SHP77 (cell line): Measurements from ENCODE around the gene SLC30A5.
"Not testable (repeated sequence)": the region's sequence is repeated elsewhere in the genome, so short reads cannot be mapped to it uniquely, and the experiment has no call there.

Experiments used
- DNase-seq, 2 experiments: peaks; one replicate each; lab custom pipeline; 2025; lab: John Stamatoyannopoulos, UW

SLC30A5 gene

DNA sequence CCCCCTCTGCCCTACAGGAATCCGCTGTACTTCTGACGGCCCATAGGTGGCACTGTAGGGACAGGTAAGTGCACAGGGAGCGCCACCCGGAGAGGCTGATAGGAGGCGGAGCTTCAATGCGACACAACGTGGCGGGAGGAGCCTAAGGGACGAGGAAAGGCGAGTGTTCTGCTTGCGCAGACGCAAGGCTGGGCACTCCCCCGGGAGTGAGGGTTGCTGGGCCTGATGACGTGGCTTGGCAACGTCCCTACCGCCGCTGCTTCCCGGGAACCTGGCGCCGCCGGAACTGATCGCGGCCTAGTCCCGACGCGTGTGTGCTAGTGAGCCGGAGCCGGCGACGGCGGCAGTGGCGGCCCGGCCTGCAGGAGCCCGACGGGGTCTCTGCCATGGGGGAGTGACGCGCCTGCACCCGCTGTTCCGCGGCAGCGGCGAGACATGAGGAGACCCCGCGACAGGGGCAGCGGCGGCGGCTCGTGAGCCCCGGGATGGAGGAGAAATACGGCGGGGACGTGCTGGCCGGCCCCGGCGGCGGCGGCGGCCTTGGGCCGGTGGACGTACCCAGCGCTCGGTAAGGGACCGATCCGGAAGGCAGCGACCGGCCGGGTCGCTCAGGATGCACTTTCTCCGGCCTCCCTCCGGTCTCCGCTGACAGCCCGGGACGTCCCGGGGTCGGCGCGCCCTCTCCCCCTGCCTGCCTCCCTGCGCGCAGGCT, at the start of gene SLC30A5:
Gene SLC30A5, plus strand, starts transcription at position 244 of the 712 bp plus-strand sequence. Its CDS starts 242 bp downstream, at position 486.
- DNase-seq, result peak; percentile 97 to 98

DNA sequence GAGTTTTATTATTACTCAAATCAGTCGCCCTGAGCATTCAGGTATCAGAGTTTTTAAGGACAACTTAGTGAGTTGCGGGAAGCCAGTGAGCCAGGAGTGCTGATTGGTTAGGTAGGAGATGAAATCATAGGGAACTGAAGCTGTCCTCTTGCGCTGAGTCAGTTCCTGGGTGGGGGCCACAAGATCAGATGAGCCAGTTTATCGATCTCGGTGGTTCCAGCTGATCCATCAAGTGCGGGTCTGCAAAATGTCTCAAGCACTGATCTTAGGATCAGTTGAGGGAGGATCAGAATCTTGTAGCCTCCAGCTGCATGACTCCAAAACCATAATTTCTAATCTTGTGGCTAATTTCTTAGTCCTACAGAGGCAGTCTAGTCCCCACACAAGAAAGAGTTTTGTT, 48.6 kb upstream of the SLC30A5 start:
- not testable (repeated sequence) for DNase-seq

DNA sequence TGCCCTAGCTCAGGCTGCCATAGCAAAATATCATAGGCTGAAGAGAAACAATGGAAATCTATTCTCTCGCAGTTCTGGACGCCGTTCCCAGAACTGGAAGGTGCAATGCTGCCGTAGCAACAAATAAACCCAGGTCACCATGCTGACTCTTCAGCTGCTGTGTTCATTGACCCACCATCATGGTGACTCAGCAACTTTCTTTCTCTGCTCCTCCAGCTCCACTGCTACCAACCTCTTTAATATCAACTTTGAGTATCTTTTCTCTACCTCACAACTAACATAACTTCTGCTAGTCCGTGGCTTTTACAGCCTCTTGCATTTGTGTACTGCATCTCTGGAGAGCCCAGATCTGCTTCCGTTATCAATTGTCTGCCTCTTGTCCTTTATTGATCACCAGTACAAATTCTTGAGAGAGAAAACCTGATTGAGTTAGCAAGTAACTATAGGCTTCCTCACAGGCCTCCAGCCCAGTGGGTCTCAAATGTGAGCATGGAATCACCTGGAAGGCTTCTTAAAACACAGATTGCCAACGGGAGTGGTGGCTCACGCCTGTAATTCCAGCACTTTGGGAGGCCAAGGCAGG, 47.3 kb upstream of the SLC30A5 start:
- peak; percentile 42 to 59 for DNase-seq

DNA sequence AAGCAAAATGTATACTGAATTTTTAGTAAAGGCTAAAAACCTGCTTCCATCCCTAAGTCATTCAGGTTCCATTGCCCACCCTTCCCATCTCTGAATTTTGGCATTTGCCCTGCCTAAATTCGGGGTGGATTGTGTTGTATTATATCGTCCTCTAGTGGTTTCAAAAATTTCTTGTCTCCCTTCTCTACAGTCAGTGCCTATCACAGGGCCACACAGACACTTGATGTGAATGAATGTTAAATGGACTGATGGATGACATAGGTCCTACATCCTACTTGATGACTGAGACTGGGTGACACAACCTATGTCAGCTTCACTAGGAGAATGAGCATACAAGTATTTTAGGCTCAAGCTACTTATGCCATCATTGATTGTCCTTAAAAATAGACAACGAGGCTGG, 45.6 kb upstream of the SLC30A5 start:
- no peak for DNase-seq

DNA sequence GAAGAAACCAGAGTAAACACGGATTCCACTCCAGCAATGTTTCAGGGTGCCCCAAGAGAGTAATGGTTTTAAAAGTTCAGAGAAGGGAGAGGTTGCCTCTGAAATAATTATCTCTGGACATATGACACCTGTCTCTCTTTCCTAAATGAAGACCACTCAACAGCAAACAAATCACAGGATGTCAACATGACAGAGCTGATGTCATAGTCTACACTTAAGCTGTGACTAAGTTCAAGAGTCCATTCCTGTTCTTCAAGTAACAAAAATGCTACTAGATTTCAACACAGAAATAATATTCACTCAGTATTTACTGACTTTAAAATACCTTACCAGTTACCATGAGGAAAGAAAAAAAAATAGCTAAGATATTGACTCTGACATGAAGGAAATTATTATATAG, 44.7 kb upstream of the SLC30A5 start:
- DNase-seq, result peak in 1 of 2 experiments; percentile 20

DNA sequence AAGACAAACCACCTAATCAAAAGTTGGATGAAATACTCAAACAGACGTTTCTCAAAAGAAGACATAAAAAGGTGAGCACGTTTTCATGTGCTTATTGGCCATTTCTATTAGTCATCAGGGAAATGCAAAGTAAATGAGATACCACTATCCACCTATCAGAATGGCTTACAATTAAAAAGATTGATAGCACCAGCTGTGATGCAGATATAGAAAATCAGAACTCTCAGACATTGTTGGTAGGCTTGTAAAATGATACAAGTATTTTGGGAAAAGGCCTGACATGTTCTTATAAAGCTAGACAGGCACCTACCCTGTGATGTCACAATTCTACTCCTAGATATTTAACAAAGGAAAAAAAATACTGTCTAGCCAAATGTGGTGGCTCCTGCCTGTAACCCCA, 44.0 kb upstream of the SLC30A5 start:
- DNase-seq, result no peak

DNA sequence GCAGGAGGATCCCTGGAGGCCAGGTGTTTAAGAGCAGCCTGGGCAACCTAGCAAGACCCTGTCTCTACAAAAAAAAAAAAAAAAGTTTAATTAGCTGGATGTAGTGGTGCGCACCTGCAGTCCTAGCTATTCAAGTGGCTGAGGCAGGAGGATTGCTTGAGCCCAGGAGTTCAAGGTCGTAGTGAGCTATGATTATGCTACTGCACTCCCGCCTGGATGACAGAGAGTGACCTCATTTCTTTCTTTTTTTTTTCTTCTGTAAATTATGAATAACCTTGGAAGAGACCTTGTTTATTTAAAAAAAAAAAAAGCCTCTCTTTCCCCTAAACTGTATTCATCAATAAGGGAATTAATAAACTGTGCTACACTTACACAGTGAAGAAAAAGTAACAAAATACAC, 43.6 kb upstream of the SLC30A5 start:
- DNase-seq, result peak; percentile 10 to 17

DNA sequence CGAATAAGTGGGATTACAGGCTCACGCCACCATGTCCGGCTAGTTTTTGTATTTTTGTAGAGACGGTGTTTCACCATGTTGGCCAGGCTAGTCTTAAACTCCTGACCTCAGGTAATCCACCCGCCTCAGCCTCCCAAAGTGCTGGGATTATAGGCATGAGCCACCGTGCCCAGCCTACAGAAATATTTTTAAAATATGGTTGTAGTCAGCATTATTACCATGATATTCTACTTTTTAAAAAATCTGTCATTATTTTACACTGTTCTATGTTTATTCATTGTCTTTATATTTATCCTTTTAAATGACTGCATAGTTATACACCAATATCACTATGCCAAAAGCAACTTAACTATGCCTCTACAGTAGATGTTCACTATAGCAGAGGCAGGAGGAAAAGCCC, 41.6 kb upstream of the SLC30A5 start:
- DNase-seq, result no peak

DNA sequence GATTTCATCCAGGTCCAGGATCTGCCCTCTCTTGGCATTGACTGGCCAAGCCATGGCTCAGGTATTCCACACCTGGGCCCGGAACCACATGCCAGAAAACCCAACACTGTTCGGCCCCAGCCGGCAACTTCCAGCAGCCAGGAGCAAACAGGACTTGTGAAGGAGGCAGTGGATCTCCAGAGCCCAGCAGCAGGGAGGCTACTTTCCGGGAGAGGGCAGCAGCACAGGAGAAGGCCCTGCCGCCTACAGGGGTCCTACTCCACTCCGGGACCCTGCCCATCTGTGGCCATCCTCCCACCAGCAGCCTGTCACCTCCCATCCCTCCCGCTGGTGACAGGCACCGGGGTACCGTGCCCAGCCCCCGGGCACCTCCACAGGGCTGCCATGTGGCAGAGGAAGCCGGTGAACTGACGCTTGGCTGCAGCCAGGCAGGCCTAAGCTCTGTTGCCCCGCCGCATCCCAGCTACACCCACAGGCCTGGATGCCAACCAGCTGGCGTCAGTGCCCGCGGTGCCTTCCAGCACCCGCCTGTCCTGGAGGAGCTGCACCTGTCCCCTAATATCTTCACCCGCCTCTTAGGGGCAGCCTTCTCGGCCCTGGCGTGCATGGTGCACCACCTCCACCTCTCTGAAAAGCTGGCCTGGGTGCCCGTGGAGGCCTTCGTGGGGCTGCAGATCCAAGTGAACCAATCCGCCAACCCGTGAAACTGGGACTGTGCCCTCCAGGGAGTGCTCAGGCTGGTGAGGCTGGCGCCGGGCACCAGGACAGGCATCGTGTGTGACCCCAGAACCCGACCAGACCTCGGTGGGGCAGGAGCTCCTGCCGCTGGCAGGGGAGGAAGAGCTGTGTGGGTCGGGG, 18.9 kb upstream of the SLC30A5 start:
- no peak for DNase-seq

DNA sequence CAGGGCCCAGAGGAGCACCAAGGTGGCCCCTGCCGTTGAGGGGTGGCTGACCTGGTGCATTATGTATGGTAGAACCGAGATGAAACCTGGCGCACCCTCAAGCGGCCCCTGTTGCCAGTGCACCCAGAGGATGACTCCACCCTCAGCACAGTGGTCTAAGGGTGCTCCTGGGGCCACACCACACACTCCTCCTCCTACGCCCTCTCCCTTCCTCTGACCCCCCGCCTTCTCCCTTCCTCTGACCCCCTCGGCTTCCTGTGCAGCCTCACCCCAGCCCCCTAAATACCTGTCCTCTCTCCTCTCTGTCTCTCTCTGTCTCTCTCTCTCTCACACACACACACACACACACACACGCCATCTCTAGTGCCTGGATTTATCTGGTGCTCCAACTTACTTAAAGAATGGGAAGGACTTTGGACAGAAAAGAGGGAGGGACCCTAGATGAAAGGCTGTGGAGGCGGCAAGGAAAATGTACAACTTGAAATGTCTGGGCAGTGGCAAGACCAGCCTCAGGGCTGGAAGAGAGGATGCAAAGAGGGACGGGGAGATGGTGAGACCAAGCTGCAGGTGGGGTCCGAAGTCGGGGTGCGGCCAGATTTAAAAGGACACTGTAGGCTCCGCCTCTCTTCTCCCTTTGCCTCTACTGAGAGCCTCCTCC, 18.2 kb upstream of the SLC30A5 start:
- no peak for DNase-seq

DNA sequence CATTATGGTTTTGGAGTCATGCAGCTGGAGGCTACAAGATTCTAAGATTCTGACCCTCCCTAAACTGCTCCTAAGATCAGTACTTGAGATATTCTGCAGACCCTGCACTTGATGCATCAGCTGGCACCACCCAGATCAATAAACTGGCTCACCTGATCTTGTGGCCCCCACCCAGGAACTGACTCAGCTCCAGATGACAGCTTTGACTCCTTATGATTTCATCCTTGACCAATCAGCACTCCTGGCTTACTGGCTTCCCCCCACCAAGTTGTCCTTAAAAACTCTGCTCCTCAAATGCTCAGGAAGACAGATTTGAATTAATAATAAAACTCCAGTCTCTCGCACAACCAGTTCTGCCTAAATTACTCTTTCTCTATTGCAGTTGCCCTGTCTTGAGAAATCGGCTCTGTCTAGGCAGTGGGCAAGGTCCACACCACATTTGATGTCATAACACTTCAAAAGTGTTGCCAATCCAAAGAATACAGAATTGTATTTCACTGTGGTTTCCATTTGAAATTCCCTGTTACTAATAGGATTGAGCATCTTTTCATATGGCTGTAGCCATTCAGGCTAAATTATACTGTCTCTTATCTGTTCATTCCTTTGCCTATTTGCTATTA, 14.8 kb upstream of the SLC30A5 start:
- no peak for DNase-seq

DNA sequence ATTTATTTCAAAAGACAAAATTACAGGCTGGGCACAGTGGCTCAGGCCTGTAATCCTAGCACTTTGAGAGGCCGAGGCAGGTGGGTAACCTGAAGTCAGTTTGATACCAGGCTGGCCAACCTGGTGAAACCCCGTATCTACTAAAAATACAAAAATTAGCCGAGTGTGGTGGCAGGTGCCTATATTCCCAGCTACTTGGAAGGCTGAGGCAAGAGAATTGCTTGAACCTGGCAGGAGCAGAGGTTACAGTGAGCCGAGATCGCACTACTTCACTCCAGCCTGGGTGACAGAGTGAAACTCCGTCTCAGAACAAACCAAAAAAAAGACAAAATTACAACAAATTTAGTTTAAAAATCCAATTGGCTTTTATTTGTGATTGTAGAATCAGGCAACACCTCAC, 14.3 kb upstream of the SLC30A5 start:
- DNase-seq, result no peak

DNA sequence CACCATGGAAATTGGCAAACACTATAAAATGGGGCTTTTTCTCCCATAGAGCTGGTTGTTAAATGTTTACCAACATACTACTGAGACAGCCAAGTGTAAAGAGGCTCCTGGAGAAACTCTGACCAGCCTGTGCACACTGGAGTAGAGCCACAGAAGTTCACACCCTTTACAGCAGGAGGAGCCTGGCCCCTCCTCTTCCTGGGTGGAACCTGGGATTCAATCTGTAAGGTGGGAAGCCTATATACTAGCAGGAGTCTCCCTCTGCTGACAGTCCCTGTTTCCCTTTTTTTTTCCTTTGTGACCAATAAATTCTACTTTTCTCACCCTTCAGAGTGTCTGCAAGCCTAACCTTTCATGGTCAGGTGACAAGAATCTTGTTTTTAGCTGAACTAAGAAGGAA, 10.4 kb upstream of the SLC30A5 start:
- peak in 1 of 2 experiments; percentile 34 for DNase-seq

DNA sequence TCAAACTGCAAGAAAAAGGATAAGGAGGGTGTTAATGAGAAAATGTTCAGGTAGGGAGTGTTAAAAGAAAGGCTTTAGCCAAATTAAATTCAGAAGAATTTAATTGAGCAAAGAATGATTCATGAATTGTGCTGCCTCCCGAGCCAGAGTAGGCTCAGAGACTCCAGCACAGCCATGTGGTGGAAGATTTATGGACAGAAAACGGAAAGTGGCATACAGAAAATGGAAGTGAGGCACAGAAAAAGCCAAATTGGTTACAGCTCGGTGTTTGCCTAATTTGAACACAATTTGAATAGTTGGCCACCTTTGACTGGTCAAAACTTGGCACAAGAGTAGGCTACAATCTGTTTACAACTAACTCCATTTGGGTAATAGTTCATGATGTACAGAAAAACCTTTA, 9.6 kb upstream of the SLC30A5 start:
- DNase-seq, result no peak

DNA sequence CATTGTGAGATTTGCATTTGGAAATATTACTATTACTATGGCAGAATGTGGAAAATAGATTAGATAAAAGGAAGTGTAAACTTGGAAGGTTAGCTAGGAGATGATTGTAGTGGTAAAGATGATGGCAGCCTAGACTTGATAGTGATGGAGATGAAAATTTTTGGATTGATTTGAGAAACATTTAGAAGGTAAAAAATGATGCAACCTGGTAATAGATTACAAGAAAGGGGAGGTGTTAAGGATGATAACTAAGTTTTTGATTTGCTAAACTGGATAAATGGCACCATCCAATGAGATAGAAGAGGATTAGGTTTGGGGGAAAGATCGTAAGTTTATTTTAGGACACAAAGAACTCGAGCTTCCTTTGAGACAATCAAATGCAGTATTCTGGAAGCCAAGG, 8.9 kb upstream of the SLC30A5 start:
- DNase-seq, result no peak

DNA sequence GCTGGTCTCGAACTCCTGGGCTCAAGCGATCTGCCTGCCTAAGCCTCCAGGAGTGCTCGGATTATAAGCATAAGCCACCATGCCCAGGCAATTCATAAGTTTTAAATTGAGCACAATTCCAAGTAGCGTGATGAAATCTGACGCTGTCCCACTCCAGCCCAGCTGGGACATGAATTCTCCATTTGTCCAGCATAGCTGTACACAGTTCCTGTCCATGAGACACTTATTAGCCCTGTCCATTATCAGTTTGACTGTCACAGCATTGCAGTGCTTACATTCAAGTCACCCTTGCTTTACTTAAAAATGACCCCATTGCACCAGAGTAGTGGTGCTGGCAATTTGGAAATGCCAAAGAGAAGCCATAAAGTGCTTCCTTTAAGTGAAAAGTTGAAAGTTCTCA, 7.6 kb upstream of the SLC30A5 start:
- DNase-seq, result no peak

DNA sequence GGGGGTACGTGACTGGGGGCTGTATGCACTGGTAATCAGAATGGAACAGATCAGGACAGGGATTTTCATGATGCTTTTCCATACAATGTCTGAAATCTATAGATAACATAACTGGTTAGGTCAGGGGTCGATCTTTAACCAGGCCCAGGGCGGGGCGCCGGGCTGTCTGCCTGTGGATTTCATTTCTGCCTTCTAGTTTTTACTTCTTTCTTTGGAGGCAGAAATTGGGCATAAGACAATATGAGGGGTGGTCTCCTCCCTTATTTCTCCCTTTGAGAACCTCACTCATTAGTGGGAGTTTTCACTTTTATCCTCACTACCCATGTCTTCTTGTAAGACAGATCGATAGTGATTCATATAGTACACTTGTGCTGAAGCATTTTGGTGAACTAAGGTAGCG, 5.8 kb upstream of the SLC30A5 start:
- not testable (repeated sequence) for DNase-seq

DNA sequence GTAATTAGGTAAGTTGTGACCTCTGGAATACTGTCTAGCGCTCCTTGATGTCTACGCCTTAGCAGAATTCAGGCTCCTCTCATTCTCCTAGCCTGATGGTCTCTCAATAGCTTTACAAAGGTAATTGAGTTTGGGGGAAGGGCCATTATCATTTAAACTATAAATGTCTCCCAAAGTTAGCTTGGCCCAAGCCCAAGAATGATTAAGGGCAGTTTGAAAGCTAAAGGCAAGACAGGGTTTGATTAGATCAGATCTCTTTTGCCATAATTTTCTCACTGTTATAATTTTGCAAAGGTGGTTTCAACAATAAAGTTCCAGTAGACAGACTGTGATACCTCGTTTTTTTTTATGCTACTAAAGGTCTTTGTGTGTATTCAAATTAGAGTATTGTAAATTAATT, 3.7 kb upstream of the SLC30A5 start:
- no peak for DNase-seq

DNA sequence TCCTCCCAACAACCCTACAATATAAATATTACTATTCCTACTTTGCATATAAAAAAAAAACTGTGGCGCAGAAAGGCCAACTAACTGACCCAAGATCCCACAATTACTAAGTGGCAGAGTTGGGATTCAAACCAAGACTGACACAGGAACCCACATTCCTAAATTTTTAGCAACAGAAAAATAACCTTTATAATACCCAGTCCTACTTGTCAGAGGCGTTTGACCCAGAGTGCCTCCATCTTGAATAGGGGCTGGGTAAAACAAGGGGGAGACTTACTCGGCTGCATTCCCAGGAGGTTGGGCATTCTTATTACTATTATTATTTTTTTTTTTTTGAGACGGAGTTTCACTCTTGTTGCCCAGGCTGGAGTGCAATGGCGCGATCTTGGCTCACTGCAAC, 2.0 kb upstream of the SLC30A5 start:
- no peak for DNase-seq

DNA sequence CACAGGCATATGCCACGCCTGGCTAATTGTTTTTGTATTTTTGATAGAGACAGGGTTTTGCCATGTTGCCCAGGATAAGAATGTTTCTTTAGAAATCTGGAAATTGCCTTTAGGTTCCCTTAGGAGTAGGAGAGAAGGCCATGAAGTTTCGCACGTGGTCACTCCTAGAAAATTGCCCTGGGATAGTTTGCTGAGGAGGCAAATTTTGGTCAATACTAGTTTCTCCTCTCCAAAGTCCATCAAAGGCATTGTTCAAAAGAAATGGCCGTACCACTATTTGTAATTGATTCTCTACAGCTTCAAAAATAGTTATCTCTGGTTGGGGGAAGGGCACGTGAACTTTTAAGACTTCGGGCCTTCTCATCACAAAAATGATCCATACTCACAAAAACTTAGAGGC, 845 bp upstream of the SLC30A5 start:
- DNase-seq, result no peak

DNA sequence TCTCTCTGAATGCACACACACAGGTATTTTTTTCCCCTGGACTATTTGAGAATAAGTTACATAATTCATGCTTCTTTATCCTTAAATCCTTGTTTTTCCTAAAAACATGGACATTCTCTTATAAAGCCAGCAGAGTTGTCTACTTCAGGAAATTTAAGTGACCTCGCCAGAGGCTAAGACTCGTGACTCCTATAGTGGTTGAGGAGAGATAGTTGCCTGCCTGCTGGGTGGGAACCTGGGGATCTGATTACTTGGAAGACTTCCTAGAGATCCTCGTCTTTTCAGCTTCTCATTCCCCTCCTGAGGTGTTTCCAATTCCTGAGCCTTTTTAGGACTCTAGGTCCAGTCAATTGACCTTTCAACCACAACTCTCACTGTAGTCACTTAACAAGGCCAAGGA, 5.5 kb downstream of the SLC30A5 start:
- no peak for DNase-seq

DNA sequence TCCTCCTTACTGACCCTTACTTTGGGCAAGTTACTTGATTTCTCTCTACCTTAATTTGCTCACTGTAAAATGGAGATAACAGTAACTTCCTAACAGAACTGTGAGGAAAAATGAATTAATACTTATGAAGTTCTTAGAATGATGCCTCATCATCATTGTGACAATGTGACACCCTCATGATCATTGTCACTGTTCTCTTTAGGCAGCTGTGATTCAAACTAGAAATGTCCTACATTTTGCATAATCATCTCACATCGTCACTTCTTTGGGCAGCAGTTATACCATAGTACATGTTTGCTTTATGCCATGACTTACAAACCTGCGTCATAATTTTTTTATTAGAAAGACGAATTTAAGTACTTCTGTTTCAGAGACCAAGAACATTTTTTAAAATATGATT, 9.7 kb downstream of the SLC30A5 start:
- no peak for DNase-seq
